HCT116 (cell line): ENCODE results near the gene KAZN. TPM values are rescaled to one million over a fixed set of nuclear protein-coding genes. Genes with fewer than 3 reads are reported as not detected.
A peak's percentile ranks its signal among the peaks of the same experiment; 100 is the strongest.

ENCODE experiments used
- ATAC-seq: fragments of 200-7000 bp; cut with Tn5 transposase; 2 replicates; pipeline ENCODE4 v1.9.1; 2020; ENCODE audit warnings: mild to moderate bottlenecking, moderate library complexity
- BruUV-seq: library from RNA; stranded (reverse); fragments of 400-500 nt; replicated peaks from 2 replicates; lab custom pipeline; 2021; lab: Mats Ljungman, UMichigan
- CTCF ChIA-PET: fragments of 300-600 bp; sonication (Branson Sonifier 250); formaldehyde crosslinking; loops from one replicate; lab custom pipeline; 2021; ENCODE audit warnings: antibody characterized with exemption; lab: Charles Lee
- POLR2A ChIA-PET: fragments of 300-600, 350-600 bp; sonication (Branson Sonifier 250); formaldehyde crosslinking; loops from one replicate; lab custom pipeline; 2021; ENCODE audit warnings: antibody characterized with exemption; lab: Charles Lee
- RAD21 ChIA-PET, 2 experiments: fragments of 300-600 bp; sonication (Branson Sonifier 250); formaldehyde crosslinking; loops; one replicate each; lab custom pipeline; 2023; ENCODE audit warnings: low total read pairs in 2 of 2; ENCODE audit not compliant: uncharacterized antibody in 2 of 2, unreplicated experiment in 2 of 2, low non-redundant PET in 1 of 2; lab: Charles Lee
- DNase-seq: peaks from one replicate; pipeline ENCODE4 v3.0.0-alpha.2; 2010; ENCODE audit warnings: low read depth, low spot score
- H2AFZ ChIP-seq: fragments of 200-600 bp; shearing (Covaris generic), sonication (generic); 2 replicates; pipeline ENCODE4 v1.6.1; 2017; ENCODE audit warnings: low read depth, mixed run types, mixed read lengths, antibody characterized with exemption, low read length; ENCODE audit not compliant: poor library complexity, severe bottlenecking
- H3K27ac ChIP-seq: 2 replicates; pipeline ENCODE4 v1.5.1; 2012; ENCODE audit warnings: low read depth, low read length
- H3K27me3 ChIP-seq: fragments of 200-600 bp; sonication (generic); 2 replicates; pipeline ENCODE4 v1.6.1; 2016; ENCODE audit warnings: mixed run types, low read length, mixed read lengths; ENCODE audit not compliant: insufficient read depth
- H3K36me3 ChIP-seq, 2 experiments: fragments of 200-500 bp in 1 of 2; fragments of 200-600 bp in 1 of 2; sonication (Bioruptor generic) in 1 of 2; sonication (generic) in 1 of 2; 2 replicates each; pipeline versions ENCODE4 v1.5.1 to v1.6.1; 2014 to 2016; ENCODE audit warnings: low read length in 2 of 2, inconsistent platforms in 1 of 2, mixed read lengths in 1 of 2, mixed run types in 1 of 2; ENCODE audit not compliant: insufficient read depth in 2 of 2, control insufficient read depth in 1 of 2
- H3K4me1 ChIP-seq, 2 experiments: fragments of 200-600 bp in 1 of 2; sonication (generic) in 1 of 2; 2 replicates each; pipeline versions ENCODE4 v1.5.1 to v1.6.1; 2012 to 2017; ENCODE audit warnings: low read length in 2 of 2, inconsistent platforms in 1 of 2, mild to moderate bottlenecking in 1 of 2, mixed read lengths in 1 of 2, mixed run types in 1 of 2, moderate library complexity in 1 of 2; ENCODE audit not compliant: insufficient read depth in 2 of 2, control insufficient read depth in 1 of 2
- H3K4me2 ChIP-seq: fragments of 200-600 bp; sonication (generic); 2 replicates; pipeline ENCODE4 v1.6.1; 2017; ENCODE audit warnings: mixed run types, low read length, mixed read lengths
- H3K4me3 ChIP-seq, 2 experiments: fragments of 200-600 bp in 1 of 2; sonication (generic) in 1 of 2; replicated peaks in 1 of 2; 2 replicates each; pipeline ENCODE4 v1.5.1; 2011 to 2016; ENCODE audit warnings: low read length in 2 of 2, control low read depth in 1 of 2, low read depth in 1 of 2, mild to moderate bottlenecking in 1 of 2, mixed read lengths in 1 of 2, mixed run types in 1 of 2
- H3K79me2 ChIP-seq: fragments of 200-600 bp; sonication (generic); 2 replicates; pipeline ENCODE4 v1.6.1; 2017; ENCODE audit warnings: mild to moderate bottlenecking, mixed run types, low read length, moderate library complexity, mixed read lengths; ENCODE audit not compliant: insufficient read depth
- H3K9ac ChIP-seq: fragments of 200-600 bp; sonication (generic); 2 replicates; pipeline ENCODE4 v1.6.1; 2016; ENCODE audit warnings: low read length, mixed read lengths
- H3K9me2 ChIP-seq: fragments of 200-600 bp; sonication (generic), shearing (Covaris generic); 2 replicates; pipeline ENCODE4 v1.6.1; 2017; ENCODE audit warnings: mixed run types, mild to moderate bottlenecking, moderate library complexity; ENCODE audit not compliant: insufficient read depth
- H3K9me3 ChIP-seq, 2 experiments: fragments of 200-500 bp in 1 of 2; fragments of 200-600 bp in 1 of 2; sonication (Bioruptor generic) in 1 of 2; sonication (generic) in 1 of 2; 2 replicates each; pipeline ENCODE4 v1.6.1; 2014 to 2017; ENCODE audit warnings: low read length in 2 of 2, mixed read lengths in 2 of 2, inconsistent platforms in 1 of 2, low read depth in 1 of 2, mild to moderate bottlenecking in 1 of 2, mixed run types in 1 of 2, moderate library complexity in 1 of 2; ENCODE audit not compliant: control insufficient read depth in 1 of 2, insufficient read depth in 1 of 2
- H4K20me1 ChIP-seq: fragments of 200-600 bp; sonication (generic), shearing (Covaris generic); 2 replicates; pipeline ENCODE4 v1.6.1; 2017; ENCODE audit warnings: mixed run types, mild to moderate bottlenecking, moderate library complexity; ENCODE audit not compliant: insufficient read depth
- CBX3 ChIP-seq: IDR thresholded peaks from 2 replicates; pipeline ENCODE4 v1.6.1; 2012; ENCODE audit warnings: low read depth
- CTCF ChIP-seq, 3 experiments: fragments of 200-600 bp in 1 of 3; sonication (generic) in 1 of 3; IDR thresholded peaks in 2 of 3; conservative IDR thresholded peaks in 1 of 3; 2 replicates each; pipeline ENCODE4 v1.5.1; 2012 to 2017; ENCODE audit warnings: low read depth in 2 of 3, low read length in 2 of 3, antibody characterized with exemption in 1 of 3, borderline replicate concordance in 1 of 3, control low read depth in 1 of 3, mild to moderate bottlenecking in 1 of 3, mixed read lengths in 1 of 3, mixed run types in 1 of 3, moderate library complexity in 1 of 3; ENCODE audit not compliant: insufficient read depth in 1 of 3
- EGR1 ChIP-seq: IDR thresholded peaks from 2 replicates; pipeline ENCODE4 v1.6.1; 2012; ENCODE audit warnings: low read depth
- ELF1 ChIP-seq: IDR thresholded peaks from 2 replicates; pipeline ENCODE4 v1.6.1; 2012; ENCODE audit warnings: low read depth, borderline replicate concordance
- EZH2phosphoT487 ChIP-seq: fragments of 200-600 bp; IDR thresholded peaks from 2 replicates; pipeline ENCODE4 v1.6.1; 2018; ENCODE audit warnings: antibody characterized with exemption, borderline replicate concordance
- JUND ChIP-seq: IDR thresholded peaks from 2 replicates; pipeline ENCODE4 v1.6.1; 2012
- MAX ChIP-seq: IDR thresholded peaks from 2 replicates; pipeline ENCODE4 v1.6.1; 2012
- POLR2A ChIP-seq: IDR thresholded peaks from 2 replicates; pipeline ENCODE4 v1.7.0; 2011; ENCODE audit warnings: borderline replicate concordance; ENCODE audit not compliant: insufficient read depth, insufficient read length; ENCODE audit errors: extremely low read depth
- RAD21 ChIP-seq: IDR thresholded peaks from 2 replicates; pipeline ENCODE4 v1.6.1; 2012; ENCODE audit warnings: low read depth, mild to moderate bottlenecking
- SIN3A ChIP-seq: IDR thresholded peaks from 2 replicates; pipeline ENCODE4 v1.6.1; 2012; ENCODE audit warnings: low read depth
- TCF7L2 ChIP-seq: IDR thresholded peaks from 2 replicates; pipeline ENCODE4 v1.7.0; 2011; ENCODE audit warnings: borderline replicate concordance, inconsistent platforms; ENCODE audit not compliant: insufficient read depth, insufficient read length; ENCODE audit errors: extremely low read depth
- YY1 ChIP-seq: IDR thresholded peaks from 2 replicates; pipeline ENCODE4 v1.6.1; 2011; ENCODE audit warnings: low read length, low read depth, moderate library complexity, mild to moderate bottlenecking; ENCODE audit not compliant: insufficient replicate concordance; ENCODE audit errors: extremely low read depth
- ZFX ChIP-seq: fragments of 450-650 bp; IDR thresholded peaks from 2 replicates; pipeline ENCODE4 v1.6.1; 2017
- ZNF274 ChIP-seq: fragments of 200-500 bp; sonication (Bioruptor generic); IDR thresholded peaks from 2 replicates; pipeline ENCODE4 v1.6.1; 2014; ENCODE audit warnings: mild to moderate bottlenecking, low read depth, low read length, inconsistent platforms
- intact Hi-C: fragments of 100-400 bp; cut with micrococcal nuclease; formaldehyde crosslinking; loops from 2 replicates; pipeline ENCODE4 v1.10.0; 2022
- total RNA-seq: library from RNA; stranded (reverse); gene quantifications from one replicate; pipeline ENCODE4 v1.2.1, GENCODE V29; 2021; ENCODE audit not compliant: unreplicated experiment
- TF ChIP-seq, protein P1 (sequence below): IDR thresholded peaks from 2 replicates; pipeline ENCODE4 v1.6.1; 2012; ENCODE audit warnings: low read depth

KAZN gene
- total RNA-seq, 1 experiment from 2014 or later = 13.4 TPM

- Histone ChIP-seq H3K27me3 (no peaks in the 10 kb centered on the region), H3K9ac (no peak overlapping the region), H3K9me2 (no peaks in the 10 kb centered on the region), H3K79me2 (no peaks in the 10 kb centered on the region), H3K4me3 (no peak overlapping the region), H4K20me1 (no peaks in the 10 kb centered on the region), H3K4me1 (no peaks in the 10 kb centered on the region), H3K9me3 (peaks cover 6 to 7% of the 10 kb centered on the region in 2 experiments; a peak in 2 of 4 replicates), H3K4me2 (no peak overlapping the region), H3K36me3 (no peaks in the 10 kb centered on the region), H2AFZ (no peak overlapping the region), H3K27ac (no peak overlapping the region)
- no peak for TF ChIP-seq JUND
- no peak for TF ChIP-seq ELF1
- peak; percentile 10 to 57 (median 47); a peak in 4 of 6 replicates for TF ChIP-seq CTCF (IDR thresholded peaks at IDR 0.05 in 2 of 3, conservative IDR thresholded peaks at IDR 0.05 in 1 of 3; ENCODE audit: borderline replicate concordance in 1 of 3, insufficient read depth in 1 of 3, low read depth in 2 of 3, low read length in 2 of 3)
- TF ChIP-seq POLR2A = no peak
- TF ChIP-seq RAD21 = peak; percentile 47; the same call in 1 of the 2 replicates
- RAD21 ChIA-PET = no interaction called here
- ATAC-seq = peak; percentile 82
- intact Hi-C loops = no loop called here
- CTCF ChIA-PET = interaction anchor here (0.8 to 2.4 kb wide), 3 partner anchors 26 to 691 kb away, joined by 3 to 9 read pairs (median 3); no protein-coding TSS in a partner anchor
- peak; percentile 7 for DNase-seq
- POLR2A ChIA-PET = no interaction called here
- BruUV-seq = no TSS peak
Observed at GRCh38 chr1:14804626-14805025, 206.1 kb downstream of the KAZN start.

DNA sequence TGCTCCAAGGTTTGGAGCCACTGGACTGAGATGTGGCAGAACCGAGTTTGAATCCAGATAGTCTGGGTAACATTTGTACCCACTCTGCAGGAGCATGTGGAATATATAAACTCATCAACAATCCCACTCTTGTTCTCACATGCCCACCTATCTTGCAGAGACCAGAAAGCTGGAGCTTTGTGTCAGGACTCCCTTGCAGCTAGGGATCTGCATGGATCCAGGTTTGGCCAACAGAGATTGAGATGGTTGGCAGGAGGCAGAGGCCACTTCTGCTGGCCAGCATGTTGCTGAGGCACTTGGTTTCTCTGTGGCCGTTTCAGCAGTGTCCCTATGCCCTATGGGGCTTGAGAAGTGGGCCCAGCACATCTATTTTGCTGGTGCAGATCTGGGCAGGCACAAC, 208.3 kb downstream of the KAZN start:
- Histone ChIP-seq H3K4me3 (no peak overlapping the region), H3K9ac (no peak overlapping the region), H3K36me3 (no peaks in the 10 kb centered on the region), H3K9me2 (no peaks in the 10 kb centered on the region), H3K27ac (no peak overlapping the region), H3K9me3 (peaks cover 6 to 7% of the 10 kb centered on the region in 2 experiments; a peak in 2 of 4 replicates), H3K27me3 (no peaks in the 10 kb centered on the region), H4K20me1 (no peaks in the 10 kb centered on the region), H2AFZ (no peak overlapping the region), H3K4me2 (no peak overlapping the region), H3K79me2 (no peaks in the 10 kb centered on the region), H3K4me1 (no peaks in the 10 kb centered on the region)
- ATAC-seq = no peak
- POLR2A ChIA-PET = no interaction called here
- intact Hi-C loops = no loop called here
- BruUV-seq = no TSS peak
- RAD21 ChIA-PET = no interaction called here
- CTCF ChIA-PET = interaction anchor here (1.7 kb wide), 1 partner anchor 28 kb away, joined by 5 read pairs; no protein-coding TSS in a partner anchor
- TF ChIP-seq EZH2phosphoT487 (no peak), POLR2A (no peak), TCF7L2 (no peak), SIN3A (no peak), YY1 (no peak), EGR1 (no peak), ZFX (no peak), ELF1 (no peak), ZNF274 (no peak), MAX (no peak), CBX3 (no peak), JUND (no peak)
- TF ChIP-seq, protein P1, sequence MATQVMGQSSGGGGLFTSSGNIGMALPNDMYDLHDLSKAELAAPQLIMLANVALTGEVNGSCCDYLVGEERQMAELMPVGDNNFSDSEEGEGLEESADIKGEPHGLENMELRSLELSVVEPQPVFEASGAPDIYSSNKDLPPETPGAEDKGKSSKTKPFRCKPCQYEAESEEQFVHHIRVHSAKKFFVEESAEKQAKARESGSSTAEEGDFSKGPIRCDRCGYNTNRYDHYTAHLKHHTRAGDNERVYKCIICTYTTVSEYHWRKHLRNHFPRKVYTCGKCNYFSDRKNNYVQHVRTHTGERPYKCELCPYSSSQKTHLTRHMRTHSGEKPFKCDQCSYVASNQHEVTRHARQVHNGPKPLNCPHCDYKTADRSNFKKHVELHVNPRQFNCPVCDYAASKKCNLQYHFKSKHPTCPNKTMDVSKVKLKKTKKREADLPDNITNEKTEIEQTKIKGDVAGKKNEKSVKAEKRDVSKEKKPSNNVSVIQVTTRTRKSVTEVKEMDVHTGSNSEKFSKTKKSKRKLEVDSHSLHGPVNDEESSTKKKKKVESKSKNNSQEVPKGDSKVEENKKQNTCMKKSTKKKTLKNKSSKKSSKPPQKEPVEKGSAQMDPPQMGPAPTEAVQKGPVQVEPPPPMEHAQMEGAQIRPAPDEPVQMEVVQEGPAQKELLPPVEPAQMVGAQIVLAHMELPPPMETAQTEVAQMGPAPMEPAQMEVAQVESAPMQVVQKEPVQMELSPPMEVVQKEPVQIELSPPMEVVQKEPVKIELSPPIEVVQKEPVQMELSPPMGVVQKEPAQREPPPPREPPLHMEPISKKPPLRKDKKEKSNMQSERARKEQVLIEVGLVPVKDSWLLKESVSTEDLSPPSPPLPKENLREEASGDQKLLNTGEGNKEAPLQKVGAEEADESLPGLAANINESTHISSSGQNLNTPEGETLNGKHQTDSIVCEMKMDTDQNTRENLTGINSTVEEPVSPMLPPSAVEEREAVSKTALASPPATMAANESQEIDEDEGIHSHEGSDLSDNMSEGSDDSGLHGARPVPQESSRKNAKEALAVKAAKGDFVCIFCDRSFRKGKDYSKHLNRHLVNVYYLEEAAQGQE = no peak
- DNase-seq = no peak
